ENCODE data around the gene CRMP1.

Gene CRMP1

DNA sequence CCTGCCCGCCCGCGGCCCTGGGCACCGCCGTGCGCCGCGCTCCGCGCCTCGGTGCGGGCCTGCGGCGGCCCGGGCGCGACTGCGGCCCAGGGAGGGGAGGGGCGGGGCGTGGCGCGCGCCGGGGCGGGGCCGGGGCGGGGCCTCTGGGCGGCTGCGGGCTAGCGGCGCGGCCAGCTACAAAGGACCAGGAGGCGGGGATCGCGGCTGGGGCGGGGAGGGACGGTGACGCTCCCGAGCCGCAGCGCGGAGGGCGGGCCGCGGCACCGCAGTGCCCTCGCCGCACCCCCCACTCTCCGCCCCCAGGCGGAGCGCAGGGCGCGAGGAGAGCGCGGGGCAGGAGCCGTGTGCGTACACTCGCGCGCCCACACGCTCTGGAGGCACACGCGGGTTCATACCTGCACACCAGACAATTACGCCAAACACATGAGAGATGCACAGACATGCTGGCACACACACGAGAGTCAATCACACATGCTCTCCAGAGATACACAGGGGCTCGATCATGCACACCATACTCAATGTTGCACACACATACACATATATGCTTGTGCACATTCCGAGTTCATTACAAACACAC, at the start of gene CRMP1:
CRMP1 (minus strand) TSS at position 83 of the 577 bp plus-strand sequence. CDS start 117 bp downstream, outside the sequence.
- DNase-seq (ENCODE audit: low read depth in 2 of 2), result no peak

GRCh38 chr4:5941601-5942000, 48.7 kb upstream of the CRMP1 start:
- no peak for DNase-seq (ENCODE audit: low read depth in 2 of 2)

DNA sequence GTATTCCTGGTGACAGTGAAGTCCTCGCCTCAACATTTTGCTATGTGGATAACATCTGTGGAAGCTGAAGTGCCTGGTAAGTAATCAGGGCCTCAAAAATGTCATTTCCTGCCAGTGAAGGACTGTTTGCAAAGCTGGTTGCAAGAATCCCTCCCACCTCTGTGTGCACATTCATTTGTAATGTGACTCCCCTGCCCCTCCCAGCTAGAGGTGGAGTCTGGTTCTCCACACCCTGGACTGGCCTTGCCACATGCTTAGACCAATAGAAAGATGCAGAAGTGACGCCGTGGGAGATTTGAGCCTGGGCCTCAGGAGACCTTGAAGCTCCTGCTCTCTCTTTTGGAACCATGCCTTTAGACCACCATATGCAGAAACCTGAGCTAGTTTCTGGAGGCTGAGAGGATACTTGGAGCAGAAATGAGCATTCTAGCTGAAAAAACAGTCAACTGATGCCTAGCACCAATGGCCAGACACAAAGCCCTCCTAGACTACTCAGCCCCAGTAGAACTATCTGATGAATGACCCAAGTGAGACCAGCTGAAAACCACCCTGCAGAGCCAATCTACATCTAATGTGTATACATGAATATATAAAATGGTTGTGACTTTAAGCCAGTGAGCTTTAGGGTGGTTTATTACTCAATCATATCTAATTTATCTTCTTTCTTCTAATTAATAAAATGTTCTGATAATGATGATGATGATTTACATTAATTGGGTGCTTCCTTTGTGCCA, 47.8 kb upstream of the CRMP1 start:
- no peak for DNase-seq (ENCODE audit: low read depth in 2 of 2)

DNA sequence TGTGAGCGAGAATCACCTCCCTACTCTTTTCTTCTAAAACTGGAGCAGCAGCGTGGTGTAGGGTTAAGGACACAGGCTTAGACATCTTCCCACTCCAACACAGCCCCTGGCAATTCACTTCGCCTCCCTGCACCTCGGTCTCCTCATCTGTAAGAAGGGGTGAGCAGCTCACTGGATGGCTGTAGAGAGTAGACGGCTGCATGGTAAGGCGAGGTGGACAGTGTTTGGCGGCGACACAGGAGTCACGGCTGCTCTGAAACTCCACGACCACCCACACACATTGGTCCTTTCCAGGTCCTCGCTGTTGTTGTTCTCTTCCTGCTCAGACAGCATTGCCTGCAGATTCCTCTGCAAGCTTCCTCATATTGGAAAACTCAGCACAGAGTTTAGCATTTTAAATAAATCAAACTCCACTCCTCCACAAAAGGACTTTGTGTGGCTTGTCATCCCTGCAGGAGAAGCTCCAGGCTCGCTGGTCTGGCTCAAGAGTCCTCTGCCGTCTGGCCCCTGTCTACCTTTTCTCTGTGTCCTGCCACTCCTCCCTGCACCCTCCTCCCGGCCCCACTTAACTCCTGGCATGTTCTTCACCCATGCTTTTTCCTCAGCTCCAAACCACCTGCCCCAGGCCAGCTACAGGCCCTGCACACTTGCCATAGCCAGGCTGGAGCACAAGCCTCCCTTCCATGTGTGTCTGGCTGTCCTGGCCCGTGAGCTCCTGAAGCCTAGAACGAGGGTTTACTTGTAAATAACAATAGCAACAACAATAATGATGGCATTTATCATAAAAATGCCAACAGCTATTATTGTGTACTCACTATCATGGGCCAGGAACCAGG, 41.3 kb upstream of the CRMP1 start:
- no peak for DNase-seq (ENCODE audit: low read depth in 2 of 2)

- DNase-seq (ENCODE audit: low read depth in 2 of 2), result no peak
These were observed 40.2 kb upstream of the CRMP1 start for GRCh38 chr4:5933116-5933515.

DNA sequence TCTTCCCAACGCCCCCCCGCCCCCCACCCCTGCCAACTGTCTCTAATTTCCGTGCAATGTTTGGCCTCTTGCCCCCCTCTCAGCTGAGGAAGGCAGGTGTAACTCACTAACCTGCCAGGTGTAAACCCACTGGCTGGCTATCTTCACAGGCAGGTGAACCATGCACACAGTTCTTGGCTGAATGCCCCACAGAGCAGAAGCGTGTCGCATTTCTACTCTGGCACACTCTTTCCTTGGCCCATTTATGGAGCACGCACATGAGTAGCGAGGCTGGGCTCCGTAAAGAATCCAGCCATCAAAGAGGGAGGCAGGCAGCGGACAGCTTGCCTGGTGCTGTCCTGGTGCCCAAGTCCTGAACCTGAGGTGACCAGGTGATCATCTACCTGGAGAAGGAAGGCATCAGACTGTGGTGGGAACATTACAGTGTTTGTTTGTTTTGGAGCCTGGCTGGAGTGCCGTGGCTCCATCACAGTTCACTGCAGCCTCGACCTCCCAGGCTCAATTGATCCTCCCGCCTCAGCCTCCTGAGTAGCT, 39.2 kb upstream of the CRMP1 start:
- DNase-seq (ENCODE audit: low read depth in 2 of 2), result no peak

- DNase-seq (ENCODE audit: low read depth in 2 of 2), result no peak
These were observed 38.6 kb upstream of the CRMP1 start for GRCh38 chr4:5931526-5931925.

- DNase-seq (ENCODE audit: low read depth in 2 of 2), result no peak
These were observed 38.0 kb upstream of the CRMP1 start for GRCh38 chr4:5930876-5931275.

GRCh38 chr4:5930456-5930855, 37.6 kb upstream of the CRMP1 start:
- no peak for DNase-seq (ENCODE audit: low read depth in 2 of 2)

DNA sequence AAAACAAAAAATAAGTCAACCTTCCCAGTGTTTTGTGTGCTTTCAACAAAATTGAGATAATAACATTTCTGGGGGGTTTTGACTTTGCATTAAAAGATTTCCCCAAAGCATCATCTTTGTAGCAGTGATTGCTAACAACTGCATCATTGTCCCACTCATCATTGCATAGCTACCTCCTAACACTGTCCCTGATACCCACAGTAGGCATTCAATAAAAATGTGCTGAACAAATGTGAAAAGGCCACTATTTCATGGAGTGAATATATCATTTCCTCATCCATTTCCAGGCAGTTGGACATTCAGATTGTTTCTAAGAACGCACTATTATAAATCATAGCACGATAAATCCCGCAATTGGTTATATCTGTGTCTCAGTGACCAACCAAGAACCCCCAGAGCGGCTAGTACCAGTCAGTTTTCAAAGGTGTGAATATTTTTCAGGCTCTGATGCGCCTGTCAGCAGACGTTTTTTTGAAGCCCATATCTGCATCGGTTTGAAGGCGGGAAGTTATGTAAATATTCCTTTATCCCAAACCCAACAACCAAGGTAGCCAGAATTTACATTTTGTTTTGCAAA, 36.0 kb upstream of the CRMP1 start:
- no peak for DNase-seq (ENCODE audit: low read depth in 2 of 2)

GRCh38 chr4:5928274-5928673, 35.4 kb upstream of the CRMP1 start:
- DNase-seq (ENCODE audit: low read depth in 2 of 2), result no peak

DNA sequence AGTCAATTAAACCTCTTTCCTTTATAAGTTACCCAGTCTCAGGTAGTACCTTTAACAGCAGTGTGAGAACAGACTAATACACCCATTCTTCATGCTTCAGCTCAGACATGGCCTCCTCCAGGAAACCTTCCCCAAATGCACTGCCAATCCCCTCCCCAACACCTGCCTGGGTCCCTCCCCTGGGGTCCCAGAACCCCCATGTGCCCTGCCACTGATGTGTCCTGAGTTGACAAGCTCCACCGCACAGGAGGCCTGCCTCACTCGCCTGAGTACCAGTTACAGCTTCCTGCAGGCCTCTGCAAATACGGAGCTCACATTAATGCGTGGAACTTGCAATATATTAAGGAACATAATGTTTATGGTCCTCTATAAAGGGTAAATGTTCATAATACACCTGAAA, 34.9 kb upstream of the CRMP1 start:
- no peak for DNase-seq (ENCODE audit: low read depth in 2 of 2)

GRCh38 chr4:5927116-5927515, 34.2 kb upstream of the CRMP1 start:
- DNase-seq (ENCODE audit: low read depth in 2 of 2), result no peak

- DNase-seq (ENCODE audit: low read depth in 2 of 2), result no peak
These were observed 33.7 kb upstream of the CRMP1 start for GRCh38 chr4:5926598-5926997.

- DNase-seq (ENCODE audit: low read depth in 2 of 2), result no peak
These were observed 32.7 kb upstream of the CRMP1 start for GRCh38 chr4:5925419-5926200.

GRCh38 chr4:5924461-5925125, 31.7 kb upstream of the CRMP1 start:
- no peak for DNase-seq (ENCODE audit: low read depth in 2 of 2)

GRCh38 chr4:5923376-5923775, 30.5 kb upstream of the CRMP1 start:
- no peak for DNase-seq (ENCODE audit: low read depth in 2 of 2)

DNA sequence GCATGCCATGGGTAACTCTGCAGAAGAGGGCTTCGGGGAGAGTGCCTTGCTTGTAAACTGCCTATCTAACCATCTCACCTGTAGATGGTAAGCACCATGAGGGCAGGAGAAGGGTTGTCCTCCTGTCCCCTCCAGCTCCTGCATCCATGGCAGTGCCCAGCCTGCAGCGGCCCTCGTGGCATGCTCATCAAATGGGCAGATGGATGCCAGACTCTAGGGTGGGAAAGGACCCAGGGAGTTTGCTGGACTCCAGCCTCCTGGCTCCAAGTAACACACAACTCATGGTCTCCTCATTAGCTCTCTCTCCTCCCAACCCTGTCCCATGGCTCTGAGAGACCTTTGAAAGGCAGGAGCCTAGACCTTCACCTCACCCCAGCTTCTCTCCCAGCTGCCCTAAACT, 29.7 kb upstream of the CRMP1 start:
- no peak for DNase-seq (ENCODE audit: low read depth in 2 of 2)

DNA sequence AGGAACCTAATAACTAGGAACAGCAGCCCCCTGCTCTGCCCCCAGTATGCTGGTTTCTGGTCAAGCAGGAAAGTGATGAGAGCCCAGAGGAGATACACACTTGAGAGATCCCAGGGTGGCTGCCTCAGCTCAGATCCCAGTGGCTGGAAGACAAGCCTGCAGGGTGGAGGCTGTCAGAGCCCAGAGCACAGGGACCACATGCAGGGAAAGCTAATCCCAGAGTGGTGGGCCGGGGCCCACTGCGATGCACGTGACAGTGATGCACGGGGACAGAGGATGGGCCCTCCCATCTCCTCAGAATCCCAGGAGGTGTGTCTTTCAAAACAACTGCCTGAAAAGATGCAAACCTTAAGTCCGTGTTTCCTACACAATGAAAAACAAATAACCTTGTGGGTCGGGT, 29.1 kb upstream of the CRMP1 start:
- DNase-seq (ENCODE audit: low read depth in 2 of 2), result no peak

GRCh38 chr4:5921101-5921980, 28.5 kb upstream of the CRMP1 start:
- no peak for DNase-seq (ENCODE audit: low read depth in 2 of 2)

All from stimulated activated CD8-positive, alpha-beta memory T cell treated with anti-CD3 and anti-CD28 coated beads, Interleukin-7, amount 100 ng/mL, for 4 hours (primary cell).